B cell (primary cell): ENCODE results near the gene CDKN2B.

Experiments used
- CTCF ChIP-seq: fragments of 200-600 bp; IDR thresholded peaks from one replicate; pipeline ENCODE4 v1.8.0; 2022; ENCODE audit warnings: antibody characterized with exemption, mild to moderate bottlenecking
- EZH2 ChIP-seq: IDR thresholded peaks from 2 replicates; pipeline ENCODE4 v1.6.1; 2012; ENCODE audit warnings: borderline replicate concordance, low read depth, mild to moderate bottlenecking, moderate library complexity, low read length; ENCODE audit not compliant: insufficient read depth, poor library complexity, severe bottlenecking

DNA sequence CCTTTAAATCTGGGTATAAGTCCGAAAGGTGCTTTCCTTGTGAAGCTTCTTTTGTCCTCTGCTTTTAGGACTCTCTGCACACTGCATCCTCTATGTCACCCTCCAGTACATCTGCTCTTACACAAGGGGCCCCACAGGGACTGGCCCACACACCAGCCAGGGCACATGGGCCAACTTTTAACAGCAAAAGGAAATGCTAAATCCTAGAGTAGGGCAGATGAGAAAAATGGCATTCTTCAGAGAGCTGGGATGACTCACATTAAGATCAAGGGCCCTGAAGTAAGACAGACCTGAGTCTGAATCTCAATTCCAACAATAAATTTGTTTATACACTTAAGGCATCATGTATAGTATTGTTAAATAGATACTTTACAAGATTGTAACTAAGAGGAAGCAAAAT lies 40.3 kb upstream of the CDKN2B start:
- TF ChIP-seq CTCF (no peak), EZH2 (no peak)
